Mononuclear cell (primary cell): ENCODE measurements around the gene ALDH18A1. TPM values are rescaled to one million over a fixed set of nuclear protein-coding genes. Genes with fewer than 3 reads are reported as not detected.
"Not testable (repeated sequence)": the region's sequence is repeated elsewhere in the genome, so short reads cannot be mapped to it uniquely, and the experiment has no call there.

Source experiments
- H3K27me3 ChIP-seq: 2 replicates; pipeline ENCODE4 v1.6.0; 2011; ENCODE audit warnings: low read length, control low read depth; ENCODE audit not compliant: insufficient read depth
- H3K4me1 ChIP-seq: 2 replicates; pipeline ENCODE4 v1.5.1; 2011; ENCODE audit warnings: mild to moderate bottlenecking, low read length, control low read depth; ENCODE audit not compliant: insufficient read depth
- H3K4me3 ChIP-seq: 2 replicates; pipeline ENCODE4 v1.5.1; 2011; ENCODE audit warnings: mild to moderate bottlenecking, low read length, moderate library complexity
- H3K9me3 ChIP-seq: 2 replicates; pipeline ENCODE4 v1.5.1; 2011; ENCODE audit warnings: low read depth, mild to moderate bottlenecking, control low read depth, low read length
- total RNA-seq: library from RNA; depleted of rRNA; stranded (reverse); fragments of >200 nt; gene quantifications from one replicate; pipeline ENCODE4 v1.2.3, GENCODE V29; 2012

Gene ALDH18A1
- total RNA-seq = 5.9 TPM

DNA sequence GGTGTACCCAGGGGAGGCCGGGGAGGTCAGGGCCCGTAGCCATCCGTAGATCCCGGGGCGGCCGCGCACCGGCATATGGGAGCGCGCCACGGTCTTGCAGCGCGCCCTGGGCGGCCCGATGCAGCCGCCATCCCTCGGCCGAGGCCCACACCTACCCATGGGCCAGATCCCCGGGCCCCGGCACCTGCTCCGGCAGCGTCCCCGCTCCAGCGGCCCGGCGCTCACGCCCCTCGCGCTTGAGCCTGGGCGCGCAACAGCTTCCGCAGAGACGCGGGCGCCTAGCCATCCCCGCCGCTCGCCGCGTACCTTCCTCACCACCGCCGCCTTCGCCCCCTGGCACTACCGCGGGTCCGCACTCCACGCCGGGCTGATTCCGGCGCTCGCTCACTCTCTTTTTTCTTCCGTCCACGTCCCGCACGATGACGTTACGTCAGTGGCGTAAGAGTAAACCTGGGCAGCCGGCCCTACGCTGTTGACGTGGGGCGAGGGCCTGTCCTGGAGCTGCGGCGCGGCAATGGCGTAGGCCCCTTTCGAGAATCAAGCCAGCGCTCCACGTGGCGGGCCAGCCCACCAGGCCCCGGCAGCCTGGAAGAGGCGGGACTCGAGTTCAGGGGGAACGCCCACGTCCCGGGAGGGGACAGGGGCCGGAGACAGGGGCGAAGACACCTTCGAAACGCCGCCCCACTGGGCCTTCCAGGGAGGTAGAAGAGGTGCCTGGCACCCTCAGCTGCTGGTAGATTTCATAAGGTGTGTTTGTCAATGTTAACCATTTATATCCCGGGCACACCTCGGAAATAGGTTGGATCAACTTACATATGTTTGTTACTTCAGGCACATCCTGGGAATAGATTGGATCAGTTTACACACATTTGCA is at the start of gene ALDH18A1:
ALDH18A1 (minus strand) TSS at position 421 of the 874 bp plus-strand sequence. CDS start 3,334 bp downstream, outside the sequence.
- Histone ChIP-seq H3K9me3 (no peaks in the 10 kb centered on the region), H3K4me1 (peaks cover 18% of the 10 kb centered on the region), H3K27me3 (no peaks in the 10 kb centered on the region), H3K4me3 (peak within 1 kb of the TSS; percentile 62)

GRCh38 chr10:95698415-95698814 is 41.9 kb upstream of the ALDH18A1 start:
- H3K4me1 ChIP-seq = peaks cover 38% of the 10 kb centered on the region
- H3K4me3 ChIP-seq = no peak overlapping the region
- H3K27me3 ChIP-seq = no peaks in the 10 kb centered on the region
- H3K9me3 ChIP-seq = no peaks in the 10 kb centered on the region

GRCh38 chr10:95697429-95697828 is 40.9 kb upstream of the ALDH18A1 start:
- H3K4me3 ChIP-seq = no peak overlapping the region
- peaks cover 47% of the 10 kb centered on the region for H3K4me1 ChIP-seq
- no peaks in the 10 kb centered on the region for H3K27me3 ChIP-seq
- no peaks in the 10 kb centered on the region for H3K9me3 ChIP-seq

DNA sequence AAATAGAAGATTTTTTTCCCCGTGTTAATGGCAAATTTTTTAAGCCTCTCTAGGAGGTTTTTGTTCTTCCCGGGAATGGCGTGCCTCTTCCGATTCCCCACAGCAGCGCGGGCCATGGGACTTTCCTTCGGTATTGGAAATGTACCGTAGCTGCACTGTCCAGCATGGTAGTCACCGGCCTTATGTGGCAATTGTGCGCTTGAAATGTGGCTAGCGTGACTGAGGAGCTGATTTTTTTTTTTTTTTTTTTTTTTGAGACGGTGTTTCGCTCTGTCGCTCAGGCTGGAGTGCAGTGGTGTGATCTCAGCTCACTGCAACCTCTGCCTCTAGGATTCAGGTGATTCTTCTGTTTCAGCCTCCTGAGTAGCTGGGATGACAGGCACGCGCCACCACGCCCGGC is 38.2 kb upstream of the ALDH18A1 start:
- Histone ChIP-seq H3K27me3 (no peaks in the 10 kb centered on the region), H3K9me3 (no peaks in the 10 kb centered on the region), H3K4me1 (peaks cover 53% of the 10 kb centered on the region), H3K4me3 (no peak overlapping the region)

DNA sequence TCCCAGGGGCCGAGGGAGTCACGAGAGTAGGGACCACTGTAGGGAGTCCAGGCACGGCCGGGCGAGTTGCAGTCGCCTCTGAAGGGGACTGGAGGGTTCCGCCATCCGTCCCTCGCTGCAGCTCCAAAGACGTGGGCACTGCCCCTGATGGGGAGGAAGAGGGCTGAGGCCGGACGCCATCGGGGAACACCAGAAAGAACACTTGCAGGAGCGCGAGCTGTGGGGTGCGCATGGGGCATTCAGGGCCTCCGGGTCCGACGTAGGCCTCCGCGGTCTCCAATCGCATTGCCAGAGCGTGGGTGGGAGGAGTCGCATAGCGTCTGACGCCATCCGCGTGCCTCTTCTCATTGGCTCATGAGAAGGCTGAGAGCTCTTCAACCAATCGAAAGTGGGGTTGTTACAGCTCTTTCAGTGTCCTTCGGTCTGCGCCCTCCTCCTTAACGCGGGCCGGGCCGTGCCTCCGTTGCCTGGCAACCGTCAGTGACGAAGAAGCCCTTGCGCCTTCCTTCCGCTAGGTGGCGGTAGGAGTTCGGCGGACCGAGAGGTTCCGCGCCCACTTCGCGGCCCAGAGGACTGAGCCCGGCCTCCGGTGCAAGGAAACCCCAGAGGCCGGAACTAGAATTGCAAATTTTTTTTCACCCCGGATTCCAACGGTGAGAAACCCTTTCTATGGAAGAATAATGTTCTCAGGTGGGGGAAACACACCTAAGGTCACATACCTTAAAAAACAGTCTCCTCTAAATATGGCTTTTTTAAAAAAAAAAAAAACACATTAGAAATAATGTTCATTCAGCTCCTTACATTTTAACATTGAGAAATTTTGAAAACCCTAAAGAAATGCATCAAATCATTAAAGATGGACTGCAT is 37.4 kb upstream of the ALDH18A1 start, which contains the start of gene TCTN3:
TCTN3 (minus strand) TSS at position 260 of the 867 bp plus-strand sequence; CDS start at position 232, 28 bp downstream.
- Histone ChIP-seq H3K9me3 (no peaks in the 10 kb centered on the region), H3K4me1 (peaks cover 51% of the 10 kb centered on the region), H3K27me3 (no peaks in the 10 kb centered on the region), H3K4me3 (peak within 1 kb of the TSS; percentile 80)

- peaks cover 44% of the 10 kb centered on the region for H3K4me1 ChIP-seq
- no peaks in the 10 kb centered on the region for H3K9me3 ChIP-seq
- peak overlapping the region; percentile 80 for H3K4me3 ChIP-seq
- no peaks in the 10 kb centered on the region for H3K27me3 ChIP-seq
Observed at GRCh38 chr10:95693071-95693667, 36.7 kb upstream of the ALDH18A1 start.

DNA sequence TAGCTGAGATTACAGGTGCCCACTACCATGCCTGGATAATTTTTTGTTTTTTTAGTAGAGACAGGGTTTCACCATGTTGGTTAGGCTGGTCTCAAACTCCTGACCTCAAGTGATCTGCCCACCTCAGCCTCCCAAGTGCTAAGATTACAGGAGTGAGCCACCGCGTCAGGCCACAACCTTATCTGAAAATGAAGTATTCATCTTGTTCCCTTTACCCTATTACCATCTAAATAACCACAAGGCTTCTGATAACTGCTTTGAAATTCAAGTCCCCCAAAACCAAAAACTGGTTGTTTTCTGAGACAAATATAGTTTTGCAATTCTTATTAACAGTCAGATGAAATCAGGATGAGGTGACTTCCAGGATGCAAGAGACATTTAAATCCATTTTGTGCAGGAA is 34.8 kb upstream of the ALDH18A1 start:
- no peaks in the 10 kb centered on the region for H3K27me3 ChIP-seq
- no peak overlapping the region for H3K4me3 ChIP-seq
- H3K4me1 ChIP-seq = peaks cover 25% of the 10 kb centered on the region
- no peaks in the 10 kb centered on the region for H3K9me3 ChIP-seq

- H3K4me3 ChIP-seq = no peak overlapping the region
- H3K27me3 ChIP-seq = no peaks in the 10 kb centered on the region
- H3K9me3 ChIP-seq = no peaks in the 10 kb centered on the region
- peaks cover 16% of the 10 kb centered on the region for H3K4me1 ChIP-seq
Observed at GRCh38 chr10:95688648-95689047, 32.1 kb upstream of the ALDH18A1 start.

DNA sequence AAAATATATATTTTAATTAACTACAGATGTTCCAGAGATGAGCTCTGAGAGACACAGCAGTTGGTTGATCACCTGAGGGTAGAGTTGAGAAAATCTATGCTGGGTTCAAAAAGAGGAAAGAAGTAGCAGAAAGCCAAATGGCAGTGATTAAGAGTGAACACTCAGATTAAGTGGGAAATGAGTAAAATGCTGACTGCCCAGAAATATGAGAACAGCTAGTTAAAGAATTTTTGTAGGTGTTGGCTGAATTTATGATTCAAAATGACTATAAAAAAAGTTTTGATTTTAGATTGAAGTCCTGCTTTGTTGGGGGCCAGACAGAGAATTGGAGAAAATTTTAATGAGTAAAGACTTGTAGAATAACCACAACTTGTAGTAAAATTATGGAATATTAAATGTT is 27.5 kb upstream of the ALDH18A1 start:
- Histone ChIP-seq H3K4me1 (no peaks in the 10 kb centered on the region), H3K9me3 (no peaks in the 10 kb centered on the region), H3K4me3 (no peak overlapping the region), H3K27me3 (no peaks in the 10 kb centered on the region)

DNA sequence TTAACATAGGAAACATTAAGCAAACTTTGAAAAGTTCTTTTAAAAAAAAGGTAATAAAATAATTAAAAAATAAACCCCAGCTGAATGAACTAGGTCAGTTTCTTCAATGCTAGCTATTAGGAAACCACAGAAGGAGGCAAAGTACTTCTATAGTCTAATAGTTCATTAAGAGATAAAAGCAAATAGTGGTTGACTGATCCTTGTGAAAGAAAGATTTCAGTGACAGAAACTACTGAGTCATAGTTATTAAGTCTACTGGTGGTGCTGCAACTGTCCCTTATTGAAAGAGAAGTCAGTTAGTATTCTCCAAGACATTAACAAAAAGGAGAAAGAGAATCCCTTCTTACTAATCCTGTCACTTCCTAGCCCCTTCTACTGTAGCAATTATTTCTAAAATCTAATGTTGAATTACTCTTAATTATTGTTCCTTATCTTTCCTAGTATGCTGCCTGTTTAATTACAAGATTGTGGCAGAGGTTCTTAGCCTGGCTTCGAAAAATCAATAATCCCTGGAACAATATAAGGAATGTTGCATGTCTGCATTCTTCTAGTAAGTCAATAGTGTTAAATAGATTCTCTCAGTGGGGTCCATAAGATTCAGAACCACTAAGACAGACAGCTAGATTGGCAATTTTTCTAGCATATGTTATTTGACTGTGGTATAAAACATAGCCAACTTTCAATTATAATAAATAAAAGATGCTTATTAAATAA is 19.0 kb upstream of the ALDH18A1 start:
- Histone ChIP-seq H3K4me1 (no peaks in the 10 kb centered on the region), H3K4me3 (no peak overlapping the region), H3K27me3 (no peaks in the 10 kb centered on the region), H3K9me3 (no peaks in the 10 kb centered on the region)

GRCh38 chr10:95674643-95675042 is 18.1 kb upstream of the ALDH18A1 start:
- no peaks in the 10 kb centered on the region for H3K9me3 ChIP-seq
- H3K27me3 ChIP-seq = no peaks in the 10 kb centered on the region
- no peaks in the 10 kb centered on the region for H3K4me1 ChIP-seq
- no peak overlapping the region for H3K4me3 ChIP-seq

- H3K4me1 ChIP-seq, H3K4me3 ChIP-seq, H3K9me3 ChIP-seq, H3K27me3 ChIP-seq: not testable (repeated sequence)
Observed at GRCh38 chr10:95672641-95673040, 16.1 kb upstream of the ALDH18A1 start.

DNA sequence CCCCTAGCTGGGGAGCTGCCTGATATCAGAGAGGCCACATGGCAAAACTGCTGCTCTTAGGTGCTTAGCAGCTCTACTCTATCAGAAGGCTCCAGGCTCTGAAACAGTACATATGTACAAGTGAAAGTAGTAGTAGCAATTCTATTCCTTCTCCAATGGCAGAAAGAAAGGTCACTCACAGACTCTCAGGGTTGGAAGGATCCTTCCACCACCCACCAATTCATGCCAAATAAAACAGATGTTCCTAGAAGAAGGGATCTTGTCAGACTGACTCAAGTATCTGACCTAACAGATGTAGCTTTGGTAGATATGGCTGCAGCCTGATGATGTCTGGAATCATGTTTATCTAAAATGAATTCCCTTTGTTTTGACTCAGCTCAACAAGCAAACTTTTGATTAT is 8.0 kb upstream of the ALDH18A1 start:
- Histone ChIP-seq H3K9me3 (no peaks in the 10 kb centered on the region), H3K27me3 (no peaks in the 10 kb centered on the region), H3K4me3 (no peak overlapping the region), H3K4me1 (no peaks in the 10 kb centered on the region)

GRCh38 chr10:95663496-95663895 is 7.0 kb upstream of the ALDH18A1 start:
- Histone ChIP-seq H3K4me1 (no peaks in the 10 kb centered on the region), H3K4me3 (no peak overlapping the region), H3K9me3 (no peaks in the 10 kb centered on the region), H3K27me3 (no peaks in the 10 kb centered on the region)
